ENCODE data around the gene RELN.

- TF ChIP-seq JUND (IDR thresholded peaks at IDR 0.05) = no peak
- TF ChIP-seq YY1 (IDR thresholded peaks at IDR 0.05; ENCODE audit: extremely low read depth, insufficient replicate concordance, low read depth, low read length) = no peak
- no peak for TF ChIP-seq EZH2phosphoT487 (IDR thresholded peaks at IDR 0.05; ENCODE audit: borderline replicate concordance)
- TF ChIP-seq SRF (IDR thresholded peaks at IDR 0.05; ENCODE audit: low read depth) = no peak
- TF ChIP-seq POLR2A (IDR thresholded peaks at IDR 0.05; ENCODE audit: borderline replicate concordance, extremely low read depth, insufficient read depth, insufficient read length) = no peak
- TF ChIP-seq POLR2AphosphoS5 (IDR thresholded peaks at IDR 0.05; ENCODE audit: low read depth, low read length) = no peak
- no peak for TF ChIP-seq FOSL1 (IDR thresholded peaks at IDR 0.05; ENCODE audit: low read depth)
- TF ChIP-seq EZH2 (IDR thresholded peaks at IDR 0.05) = no peak
- TF ChIP-seq CTCF (IDR thresholded peaks at IDR 0.05 in 2 of 3, conservative IDR thresholded peaks at IDR 0.05 in 1 of 3; ENCODE audit: borderline replicate concordance in 1 of 3, insufficient read depth in 1 of 3, low read depth in 2 of 3, low read length in 2 of 3) = no peak
Measured at GRCh38 chr7:103912891-103913605, 76.4 kb downstream of the RELN start.

Measured in HCT116 (cell line).